H1 (cell line): ENCODE results near the gene HACE1. TPM values are rescaled to one million over a fixed set of nuclear protein-coding genes. Genes with fewer than 3 reads are reported as not detected.

Source experiments
- CTCF ChIA-PET: fragments of 300-600 bp; sonication (Branson Sonifier 250); formaldehyde crosslinking; loops from one replicate; lab custom pipeline; 2021; ENCODE audit not compliant: partially characterized antibody; lab: Charles Lee
- POLR2A ChIA-PET: fragments of 300-600 bp; sonication (Branson Sonifier 250); formaldehyde crosslinking; loops from one replicate; lab custom pipeline; 2021; ENCODE audit warnings: inconsistent platforms; ENCODE audit not compliant: partially characterized antibody; lab: Charles Lee
- DNase-seq, 2 experiments: peaks; one replicate each; pipeline versions ENCODE4 v3.0.0 to v3.0.0-alpha.2; 2010 to 2022; ENCODE audit warnings: low spot score in 2 of 2, low read depth in 1 of 2, mixed read lengths in 1 of 2
- FAIRE-seq: peaks from 2 replicates; lab custom pipeline; 2011; peaks lifted over from hg19 to GRCh38; lab: Jason Lieb, UNC
- H2AFZ ChIP-seq: 2 replicates; pipeline ENCODE4 v1.8.1; 2012; ENCODE audit warnings: low read length, inconsistent platforms
- H2AK5ac ChIP-seq: 2 replicates; pipeline ENCODE4 v1.6.1; 2013; ENCODE audit warnings: low read depth, low read length
- H2BK120ac ChIP-seq: replicated peaks from 2 replicates; pipeline ENCODE3; 2013; ENCODE audit warnings: low read depth, low read length, inconsistent platforms
- H2BK12ac ChIP-seq: 2 replicates; pipeline ENCODE4 v1.6.1; 2013; ENCODE audit warnings: low read depth, low read length
- H2BK15ac ChIP-seq: 2 replicates; pipeline ENCODE4 v1.6.1; 2013; ENCODE audit warnings: low read length
- H2BK20ac ChIP-seq: 2 replicates; pipeline ENCODE4 v1.6.1; 2013; ENCODE audit warnings: low read length
- H2BK5ac ChIP-seq: 2 replicates; pipeline ENCODE4 v1.6.1; 2013; ENCODE audit warnings: low read depth, low read length
- H3K14ac ChIP-seq: 2 replicates; pipeline ENCODE4 v1.6.1; 2013; ENCODE audit warnings: inconsistent platforms; ENCODE audit not compliant: insufficient read length
- H3K18ac ChIP-seq: 2 replicates; pipeline ENCODE4 v1.6.1; 2013; ENCODE audit warnings: low read length; ENCODE audit errors: extremely low read depth
- H3K23ac ChIP-seq: 2 replicates; pipeline ENCODE4 v1.6.1; 2013; ENCODE audit warnings: inconsistent platforms; ENCODE audit not compliant: insufficient read length
- H3K23me2 ChIP-seq: 2 replicates; pipeline ENCODE4 v1.6.1; 2013; ENCODE audit warnings: low read depth, low read length
- H3K27ac ChIP-seq: 2 replicates; pipeline ENCODE4 v1.6.1; 2011; ENCODE audit warnings: low read depth, low read length, inconsistent platforms
- H3K27me3 ChIP-seq, 4 experiments: replicated peaks in 1 of 4; 1 replicate in 1 of 4; 2 replicates in 3 of 4; pipeline versions ENCODE4 v1.6.1 to v1.8.1; 2011 to 2013; ENCODE audit warnings: low read length in 3 of 4, mild to moderate bottlenecking in 3 of 4, inconsistent platforms in 2 of 4, mixed read lengths in 2 of 4, moderate library complexity in 1 of 4; ENCODE audit not compliant: control insufficient read depth in 3 of 4, insufficient read depth in 3 of 4; ENCODE audit errors: extremely low read depth in 1 of 4
- H3K36me3 ChIP-seq, 4 experiments: 2 replicates each; pipeline versions ENCODE4 v1.6.1 to v1.8.1; 2011 to 2013; ENCODE audit warnings: mild to moderate bottlenecking in 4 of 4, low read length in 3 of 4, moderate library complexity in 2 of 4, control low read depth in 1 of 4, inconsistent platforms in 1 of 4; ENCODE audit not compliant: insufficient read depth in 4 of 4, control insufficient read depth in 2 of 4
- H3K4ac ChIP-seq: replicated peaks from 2 replicates; pipeline ENCODE3; 2013; ENCODE audit warnings: low read length, low read depth, mixed read lengths, inconsistent platforms; ENCODE audit not compliant: insufficient read length
- H3K4me1 ChIP-seq, 4 experiments: replicated peaks in 1 of 4; 1 replicate in 1 of 4; 2 replicates in 3 of 4; pipeline versions ENCODE4 v1.6.1 to v1.8.1; 2011 to 2013; ENCODE audit warnings: low read length in 3 of 4, inconsistent platforms in 2 of 4, mixed read lengths in 1 of 4; ENCODE audit not compliant: insufficient read depth in 4 of 4, control insufficient read depth in 3 of 4
- H3K4me2 ChIP-seq, 2 experiments: 2 replicates each; pipeline versions ENCODE4 v1.6.1 to v1.8.1; 2011 to 2013; ENCODE audit warnings: low read depth in 2 of 2, low read length in 2 of 2, control low read depth in 1 of 2, inconsistent platforms in 1 of 2, mild to moderate bottlenecking in 1 of 2; ENCODE audit not compliant: insufficient read depth in 1 of 2
- H3K4me3 ChIP-seq, 4 experiments: fragments of 200-600, 300-600 bp in 1 of 4; sonication (generic), shearing (Covaris generic), sonication (Bioruptor Twin) in 1 of 4; 2 replicates each; pipeline versions ENCODE4 v1.5.1 to v1.8.1; 2011 to 2016; ENCODE audit warnings: low read length in 4 of 4, low read depth in 3 of 4, control low read depth in 2 of 4, inconsistent platforms in 2 of 4, mild to moderate bottlenecking in 2 of 4, mixed read lengths in 1 of 4, moderate library complexity in 1 of 4; ENCODE audit not compliant: insufficient read depth in 2 of 4; ENCODE audit errors: extremely low read depth in 1 of 4
- H3K56ac ChIP-seq: replicated peaks from 2 replicates; pipeline ENCODE3; 2013; ENCODE audit warnings: low read depth, mild to moderate bottlenecking, mixed read lengths, low read length, inconsistent platforms; ENCODE audit not compliant: insufficient read length
- H3K79me1 ChIP-seq: 2 replicates; pipeline ENCODE4 v1.6.1; 2013; ENCODE audit warnings: low read depth, low read length, control low read depth
- H3K79me2 ChIP-seq, 2 experiments: 2 replicates each; pipeline versions ENCODE4 v1.6.1 to v1.8.1; 2012 to 2013; ENCODE audit warnings: low read length in 2 of 2, mild to moderate bottlenecking in 2 of 2, inconsistent platforms in 1 of 2; ENCODE audit not compliant: insufficient read depth in 2 of 2, control insufficient read depth in 1 of 2
- H3K9ac ChIP-seq, 4 experiments: replicated peaks in 1 of 4; 1 replicate in 1 of 4; 2 replicates in 3 of 4; pipeline versions ENCODE4 v1.6.1 to v1.8.1; 2011 to 2013; ENCODE audit warnings: low read depth in 3 of 4, low read length in 3 of 4, control low read depth in 2 of 4, mild to moderate bottlenecking in 2 of 4, moderate library complexity in 2 of 4, inconsistent platforms in 1 of 4; ENCODE audit errors: extremely low read depth in 1 of 4
- H3K9me3 ChIP-seq, 2 experiments: 2 replicates each; pipeline versions ENCODE4 v1.6.1 to v1.8.1; 2012 to 2013; ENCODE audit warnings: mild to moderate bottlenecking in 2 of 2, moderate library complexity in 2 of 2, control low read depth in 1 of 2, inconsistent platforms in 1 of 2, low read depth in 1 of 2, low read length in 1 of 2, mixed read lengths in 1 of 2; ENCODE audit not compliant: insufficient read depth in 2 of 2
- H4K20me1 ChIP-seq, 2 experiments: replicated peaks in 1 of 2; 2 replicates each; pipeline versions ENCODE3 to v1.8.1; 2011 to 2013; ENCODE audit warnings: inconsistent platforms in 2 of 2, low read length in 2 of 2, mild to moderate bottlenecking in 1 of 2; ENCODE audit not compliant: insufficient read depth in 2 of 2, control insufficient read depth in 1 of 2
- H4K5ac ChIP-seq: 2 replicates; pipeline ENCODE4 v1.6.1; 2013; ENCODE audit warnings: low read length, low read depth, mixed read lengths, inconsistent platforms; ENCODE audit not compliant: insufficient read length
- H4K8ac ChIP-seq: 2 replicates; pipeline ENCODE4 v1.8.0; 2013; ENCODE audit warnings: mild to moderate bottlenecking, moderate library complexity, low read length, inconsistent platforms; ENCODE audit not compliant: insufficient read depth; ENCODE audit errors: extremely low read depth
- H4K91ac ChIP-seq: replicated peaks from 2 replicates; pipeline ENCODE3; 2013; ENCODE audit warnings: low read length, mixed read lengths, inconsistent platforms; ENCODE audit not compliant: insufficient read length
- ASH2L ChIP-seq: fragments of 200-600, 300-600 bp; sonication (generic); IDR thresholded peaks from one replicate; pipeline ENCODE4 v1.7.1; 2017; ENCODE audit warnings: low read length
- BRCA1 ChIP-seq: IDR thresholded peaks from 2 replicates; pipeline ENCODE4 v1.6.1; 2012; ENCODE audit warnings: low read depth, low read length, improper control_type of control experiment
- CBX8 ChIP-seq: fragments of 300-800, 300-1000 bp; sonication (generic); IDR thresholded peaks from 2 replicates; pipeline ENCODE4 v1.7.1; 2016; ENCODE audit warnings: low read depth, low read length, borderline replicate concordance
- CREB1 ChIP-seq: IDR thresholded peaks from 2 replicates; pipeline ENCODE4 v1.6.1; 2012; ENCODE audit warnings: inconsistent platforms
- GABPA ChIP-seq: IDR thresholded peaks from 2 replicates; pipeline ENCODE4 v1.6.1; 2011; ENCODE audit warnings: mild to moderate bottlenecking, low read length, moderate library complexity, borderline replicate concordance; ENCODE audit not compliant: insufficient read depth
- GTF2F1 ChIP-seq: IDR thresholded peaks from 2 replicates; pipeline ENCODE4 v1.6.1; 2012; ENCODE audit warnings: low read depth, low read length, improper control_type of control experiment, borderline replicate concordance
- HDAC6 ChIP-seq: IDR thresholded peaks from one replicate; pipeline ENCODE4 v1.7.1; 2012; ENCODE audit warnings: low read depth, mild to moderate bottlenecking, inconsistent platforms, low read length, moderate library complexity
- PHF8 ChIP-seq: fragments of 200-600 bp; sonication (generic); conservative IDR thresholded peaks from 2 replicates; pipeline ENCODE4 v1.7.1; 2012; ENCODE audit warnings: low read depth, mild to moderate bottlenecking, inconsistent platforms, low read length, moderate library complexity
- POU5F1 ChIP-seq: IDR thresholded peaks from 2 replicates; pipeline ENCODE4 v1.6.1; 2011; ENCODE audit warnings: low read depth, mild to moderate bottlenecking, low read length, moderate library complexity
- SP4 ChIP-seq: IDR thresholded peaks from 2 replicates; pipeline ENCODE4 v1.6.1; 2012; ENCODE audit warnings: low read length, inconsistent platforms
- TBP ChIP-seq: IDR thresholded peaks from 2 replicates; pipeline ENCODE4 v1.6.1; 2011; ENCODE audit warnings: low read depth, low read length, improper control_type of control experiment
- WGBS, 2 experiments: shearing (Covaris generic) in 1 of 2; methylation state at CpG; one replicate each; pipeline versions ENCODE4 v1.1.6 to v1.1.7; 2013 to 2015; ENCODE audit warnings: low lambda C conversion rate in 2 of 2, mixed read lengths in 2 of 2, inconsistent platforms in 1 of 2, low coverage in 1 of 2, missing lambda C conversion rate in 1 of 2; ENCODE audit not compliant: insufficient replicate concordance in 2 of 2, insufficient coverage in 1 of 2, insufficient read length in 1 of 2; ENCODE audit errors: extremely low coverage in 1 of 2, missing lambda C conversion rate in 1 of 2; 5-methylcytosine and 5-hydroxymethylcytosine counted together
- polyA plus RNA-seq, 7 experiments: library from polyadenylated mRNA; depleted of rRNA in 3 of 7; stranded (reverse) in 5 of 7; unstranded in 2 of 7; fragments of >200 nt in 5 of 7; fragments of 200-250 nt in 2 of 7; gene quantifications; 1 replicate in 5 of 7; 2 replicates in 1 of 7; 4 replicates in 1 of 7; pipeline versions ENCODE4 v1.2.1 to v1.2.3, GENCODE V29; 2011 to 2013; ENCODE audit warnings: missing spikeins in 2 of 7, mixed read lengths in 2 of 7
- total RNA-seq: library from RNA; stranded (reverse); fragmentation: NEBNext Ultra II Directional; extraction: Animal tissue kit (Norgen Biotek cat#: 25700); gene quantifications from 2 replicates; pipeline ENCODE4 v1.2.1, GENCODE V29; 2021

HACE1 gene
- total and polyA plus RNA-seq, 2 of the 8 experiments (the other 6 are each of a cell fraction or from before 2014, with no cell fraction given): 7.1 to 21.3 TPM

- H3K27me3 ChIP-seq: no peaks in the 10 kb centered on the region
- H3K9me3 ChIP-seq: no peaks in the 10 kb centered on the region
- no peak overlapping the region for H2BK15ac ChIP-seq
- 0 out of 8 replicates have a peak, but pooled peaks cover 0 to 3% (median 0%) of the 10 kb centered on the region in 4 experiments for H3K36me3 ChIP-seq
- no peak overlapping the region for H2BK120ac ChIP-seq
- no peak overlapping the region for H3K23ac ChIP-seq
- no peak overlapping the region for H3K56ac ChIP-seq
- FAIRE-seq (no peak), DNase-seq (no peak)
- H3K14ac ChIP-seq: no peak overlapping the region
- H3K4ac ChIP-seq: no peak overlapping the region
- no peak overlapping the region for H2BK12ac ChIP-seq
- no peaks in the 10 kb centered on the region for H3K79me2 ChIP-seq
- 93% methylated on average over 4 of the region's 4 CpGs; no CpG with 5 or more reads in 1 of the 2 experiments for WGBS, 2 experiments
- H2BK20ac ChIP-seq: no peak overlapping the region
- H3K18ac ChIP-seq: no peak overlapping the region
- H3K4me3 ChIP-seq: no peak overlapping the region
- no peaks in the 10 kb centered on the region for H3K23me2 ChIP-seq
- no peak overlapping the region for H3K4me2 ChIP-seq
- H4K20me1 ChIP-seq: no peaks in the 10 kb centered on the region
- H3K4me1 ChIP-seq: no peaks in the 10 kb centered on the region
- H4K8ac ChIP-seq: no peak overlapping the region
- CTCF ChIA-PET: no interaction called here
- no peak overlapping the region for H3K9ac ChIP-seq
- H2BK5ac ChIP-seq: no peak overlapping the region
- no peak overlapping the region for H3K27ac ChIP-seq
- no peak for TF ChIP-seq CBX8
- TF ChIP-seq TBP: no peak
- TF ChIP-seq POU5F1: no peak
- TF ChIP-seq HDAC6: no peak
- no peak for TF ChIP-seq CREB1
- TF ChIP-seq BRCA1: no peak
- TF ChIP-seq GABPA: no peak
- no peak for TF ChIP-seq SP4
- TF ChIP-seq ASH2L: no peak
- no peak for TF ChIP-seq GTF2F1
- TF ChIP-seq PHF8: no peak
- H2AFZ ChIP-seq: no peak overlapping the region
- POLR2A ChIA-PET: no interaction called here
- no peak overlapping the region for H4K91ac ChIP-seq
- no peak overlapping the region for H2AK5ac ChIP-seq
- H4K5ac ChIP-seq: no peak overlapping the region
- H3K79me1 ChIP-seq: no peaks in the 10 kb centered on the region
Observed at GRCh38 chr6:104716858-104717257, 142.9 kb downstream of the HACE1 start.
